A549 (cell line): Measurements from ENCODE around the gene WDSUB1.

Source experiments
- CEBPB ChIP-seq, 2 experiments: fragments of >200 bp in 1 of 2; sonication (Bioruptor Twin) in 1 of 2; formaldehyde crosslinking in 1 of 2; IDR thresholded peaks; 2 replicates each; pipeline ENCODE4 v1.6.1; 2012 to 2016
- CHD2 ChIP-seq: fragments of 150-350 bp; IDR thresholded peaks from 2 replicates; pipeline ENCODE4 v1.6.1; 2014; ENCODE audit warnings: low read length; ENCODE audit not compliant: partially characterized antibody
- CTCF ChIP-seq: fragments of >200 bp; sonication (Bioruptor Twin); formaldehyde crosslinking; IDR thresholded peaks from 3 replicates; pipeline ENCODE4 v1.5.1; 2016
- EP300 ChIP-seq, 2 experiments: fragments of >200 bp; sonication (Bioruptor Twin); formaldehyde crosslinking; IDR thresholded peaks; 2 replicates in 1 of 2; 3 replicates in 1 of 2; pipeline ENCODE4 v1.6.1; 2016 to 2017
- MAX ChIP-seq: IDR thresholded peaks from 2 replicates; pipeline ENCODE4 v1.6.1; 2012
- POLR2A ChIP-seq: IDR thresholded peaks from 2 replicates; pipeline ENCODE4 v1.6.1; 2012; ENCODE audit warnings: mild to moderate bottlenecking, low read length
- RAD21 ChIP-seq, 2 experiments: fragments of >200 bp in 1 of 2; sonication (Bioruptor Twin) in 1 of 2; formaldehyde crosslinking in 1 of 2; IDR thresholded peaks in 1 of 2; conservative IDR thresholded peaks in 1 of 2; 2 replicates in 1 of 2; 3 replicates in 1 of 2; pipeline ENCODE4 v1.6.1; 2012 to 2018; ENCODE audit warnings: inconsistent platforms in 1 of 2
- REST ChIP-seq: fragments of 200-600 bp; sonication (generic); IDR thresholded peaks from 2 replicates; pipeline ENCODE4 v1.6.1; 2016; ENCODE audit warnings: antibody characterized with exemption, mild to moderate bottlenecking, moderate library complexity
- SMC3 ChIP-seq: fragments of >200 bp; sonication (Bioruptor Twin); formaldehyde crosslinking; IDR thresholded peaks from 3 replicates; pipeline ENCODE4 v1.6.1; 2018; ENCODE audit warnings: inconsistent platforms
- SREBF2 ChIP-seq: fragments of 450-650 bp; IDR thresholded peaks from 2 replicates; pipeline ENCODE4 v1.6.1; 2014; ENCODE audit warnings: mild to moderate bottlenecking, moderate library complexity
- ZFP36 ChIP-seq: fragments of 450-650 bp; IDR thresholded peaks from 2 replicates; pipeline ENCODE4 v1.6.1; 2014; ENCODE audit warnings: borderline replicate concordance; ENCODE audit not compliant: partially characterized antibody
- ZNF302 ChIP-seq: fragments of 250-450 bp; sonication (Bioruptor Pico); IDR thresholded peaks from 2 replicates; pipeline ENCODE4 v1.9.0; 2021; ENCODE audit warnings: inconsistent platforms, mild to moderate bottlenecking, moderate library complexity

DNA sequence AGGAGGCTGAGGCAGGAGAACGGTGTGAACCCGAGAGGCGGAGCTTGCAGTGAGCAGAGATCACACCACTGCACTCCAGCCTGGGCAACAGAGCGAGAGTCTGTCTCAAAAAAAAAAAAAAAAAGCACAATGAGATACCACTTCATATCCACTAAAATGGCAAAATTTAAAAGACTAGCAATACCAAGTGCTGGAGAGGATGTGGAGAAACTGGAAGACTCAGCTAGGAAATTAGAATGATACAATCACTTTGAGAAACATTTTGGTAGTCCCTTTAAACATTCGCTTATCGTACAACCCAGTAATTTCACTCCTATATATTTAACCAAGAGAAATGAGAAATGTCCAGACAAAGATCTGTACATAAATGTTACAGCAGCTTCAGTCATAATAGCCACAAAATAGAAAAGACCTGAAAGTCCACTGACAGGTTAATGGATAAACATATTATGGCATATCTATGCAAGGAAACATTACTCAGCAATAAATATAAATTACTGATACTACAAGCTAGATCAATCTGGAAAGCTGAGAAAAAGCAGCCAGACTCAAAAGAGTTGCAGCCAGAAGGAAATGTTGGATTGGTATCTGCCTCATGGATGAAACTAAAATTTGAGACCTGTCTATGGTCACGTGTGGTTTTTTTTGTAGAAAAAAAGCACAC lies 40.0 kb downstream of the WDSUB1 start:
- TF ChIP-seq CTCF (no peak), POLR2A (no peak), EP300 (IDR thresholded peaks at IDR 0.05) (no peak), RAD21 (conservative IDR thresholded peaks at IDR 0.05 in 1 of 2, IDR thresholded peaks at IDR 0.05 in 1 of 2) (no peak), ZFP36 (no peak), SMC3 (no peak), REST (no peak), MAX (no peak), CHD2 (no peak), ZNF302 (no peak), CEBPB (IDR thresholded peaks at IDR 0.05) (no peak), SREBF2 (no peak)
